Brain microvascular endothelial cell (primary cell): ENCODE measurements around the gene ADGB.
A peak's percentile ranks its signal among the peaks of the same experiment; 100 is the strongest.
"Not testable (repeated sequence)": the region's sequence is repeated elsewhere in the genome, so short reads cannot be mapped to it uniquely, and the experiment has no call there.

Experiments
- DNase-seq: peaks from one replicate; pipeline ENCODE4 v3.0.0-alpha.2; 2020
- H3K27ac ChIP-seq: fragments of 250-450 bp; sonication (Bioruptor Pico); 2 replicates; pipeline ENCODE4 v1.5.1; 2020; ENCODE audit warnings: mild to moderate bottlenecking, moderate library complexity
- H3K27me3 ChIP-seq: fragments of 250-450 bp; sonication (Bioruptor Pico); replicated peaks from 2 replicates; pipeline ENCODE4 v1.5.1; 2020; ENCODE audit warnings: mild to moderate bottlenecking
- H3K36me3 ChIP-seq: fragments of 250-450 bp; sonication (Bioruptor Pico); replicated peaks from 2 replicates; pipeline ENCODE4 v1.5.1; 2020; ENCODE audit warnings: mild to moderate bottlenecking
- H3K4me3 ChIP-seq: 2 replicates; pipeline ENCODE4 v1.5.1; 2011; ENCODE audit warnings: low read depth, mild to moderate bottlenecking, control low read depth, low read length, moderate library complexity
- CTCF ChIP-seq: IDR thresholded peaks from 2 replicates; pipeline ENCODE4 v1.5.1; 2011; ENCODE audit warnings: low read depth, mild to moderate bottlenecking, moderate library complexity, low read length, control low read depth, inconsistent platforms; ENCODE audit errors: missing control alignments
- in situ Hi-C: cut with HindIII; loops from 2 replicates; pipeline ENCODE4 v1.10.0; 2017; ENCODE audit warnings: low sequenced_read_pairs, low pct_ligation_motif_present

The ADGB gene

GRCh38 chr6:146598772-146599405, at the start of gene ADGB:
Gene ADGB (plus strand): TSS chr6:146598972. CDS start chr6:146599041, 69 bp downstream.
- Histone ChIP-seq H3K27ac (no peak within 1 kb of the TSS), H3K36me3 (no peaks in the 10 kb centered on the region), H3K4me3 (peak within 1 kb of the TSS; percentile 63), H3K27me3 (no peaks in the 10 kb centered on the region)
- TF ChIP-seq CTCF = no peak
- peak; percentile 49 for DNase-seq
- in situ Hi-C loops = no loop called here

GRCh38 chr6:146550911-146551310, 47.9 kb upstream of the ADGB start:
- H3K27ac ChIP-seq = no peak overlapping the region
- in situ Hi-C loops = no loop called here
- TF ChIP-seq CTCF = no peak
- H3K27me3 ChIP-seq = no peaks in the 10 kb centered on the region
- H3K36me3 ChIP-seq = peaks cover 26% of the 10 kb centered on the region
- no peak overlapping the region for H3K4me3 ChIP-seq
- DNase-seq = no peak

GRCh38 chr6:146551545-146551944, 47.2 kb upstream of the ADGB start:
- no peak for TF ChIP-seq CTCF
- no peak for DNase-seq
- H3K27ac ChIP-seq = no peak overlapping the region
- no peak overlapping the region for H3K4me3 ChIP-seq
- in situ Hi-C loops = no loop called here
- no peaks in the 10 kb centered on the region for H3K27me3 ChIP-seq
- H3K36me3 ChIP-seq = peaks cover 26% of the 10 kb centered on the region

GRCh38 chr6:146553377-146554135, 45.2 kb upstream of the ADGB start:
- Histone ChIP-seq H3K4me3 (no peak overlapping the region), H3K27ac (no peak overlapping the region), H3K27me3 (no peaks in the 10 kb centered on the region), H3K36me3 (peaks cover 26% of the 10 kb centered on the region)
- DNase-seq = no peak
- no peak for TF ChIP-seq CTCF
- in situ Hi-C loops = no loop called here

GRCh38 chr6:146560607-146561006, 38.2 kb upstream of the ADGB start:
- H3K27ac ChIP-seq = no peak overlapping the region
- no peak overlapping the region for H3K4me3 ChIP-seq
- DNase-seq = no peak
- no peak for TF ChIP-seq CTCF
- H3K36me3 ChIP-seq = no peaks in the 10 kb centered on the region
- in situ Hi-C loops = no loop called here
- no peaks in the 10 kb centered on the region for H3K27me3 ChIP-seq

GRCh38 chr6:146566661-146567060, 32.1 kb upstream of the ADGB start:
- H3K27me3 ChIP-seq, H3K4me3 ChIP-seq, H3K27ac ChIP-seq, in situ Hi-C loops, H3K36me3 ChIP-seq, DNase-seq: not testable (repeated sequence)

GRCh38 chr6:146568619-146569018, 30.2 kb upstream of the ADGB start:
- H3K27me3 ChIP-seq, H3K36me3 ChIP-seq, in situ Hi-C loops, DNase-seq, H3K4me3 ChIP-seq, H3K27ac ChIP-seq: not testable (repeated sequence)
